ENCODE results near the gene GLB1L2.

GLB1L2 gene

DNA sequence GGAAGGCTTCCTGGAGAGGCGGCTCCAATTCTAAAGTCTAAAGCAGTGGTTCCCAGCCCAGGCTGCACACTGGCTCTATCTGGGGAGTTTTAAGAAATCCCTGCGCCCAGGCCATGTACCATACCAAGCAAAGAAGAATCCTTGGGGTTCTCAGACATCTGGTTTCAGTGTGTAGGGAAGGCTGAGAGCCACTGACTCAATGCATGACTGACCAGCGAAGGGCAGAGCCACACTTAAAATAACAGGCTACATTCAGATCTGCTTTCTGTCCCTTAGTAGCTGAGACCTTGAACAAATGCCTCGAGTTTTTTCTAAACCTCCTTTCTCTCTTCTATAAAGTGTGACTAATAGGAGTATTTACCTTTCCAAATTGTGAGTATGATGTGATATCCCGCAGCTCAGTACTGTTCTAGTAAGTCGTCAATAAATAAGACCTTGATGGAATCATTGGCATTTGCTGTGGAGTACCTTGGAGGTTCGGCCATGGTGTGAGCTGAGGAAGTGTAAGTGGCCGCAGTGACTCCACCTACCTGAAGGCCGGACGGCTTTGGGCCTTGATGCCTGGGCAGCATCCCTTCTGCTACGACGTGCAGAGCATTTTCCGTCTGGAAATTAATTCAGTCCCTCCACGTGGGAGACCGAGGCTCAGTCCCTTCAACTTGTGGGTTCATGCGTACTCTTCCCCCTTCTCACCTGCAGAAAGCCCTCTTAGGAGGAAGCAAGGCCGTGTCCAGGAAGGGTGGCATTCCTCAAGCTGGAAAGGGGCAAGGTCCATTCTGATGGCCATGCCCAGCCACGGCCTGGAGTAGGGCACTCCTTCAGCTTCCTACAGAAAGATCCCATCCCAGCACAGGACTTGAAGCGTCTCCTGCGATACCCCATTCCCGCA lies 25.1 kb downstream of the GLB1L2 start:
- Histone ChIP-seq H3K4me3 (no peak overlapping the region), H3K27ac (no peak overlapping the region)
- DNase-seq (ENCODE audit: low spot score) = no peak
- TF ChIP-seq, protein P1, sequence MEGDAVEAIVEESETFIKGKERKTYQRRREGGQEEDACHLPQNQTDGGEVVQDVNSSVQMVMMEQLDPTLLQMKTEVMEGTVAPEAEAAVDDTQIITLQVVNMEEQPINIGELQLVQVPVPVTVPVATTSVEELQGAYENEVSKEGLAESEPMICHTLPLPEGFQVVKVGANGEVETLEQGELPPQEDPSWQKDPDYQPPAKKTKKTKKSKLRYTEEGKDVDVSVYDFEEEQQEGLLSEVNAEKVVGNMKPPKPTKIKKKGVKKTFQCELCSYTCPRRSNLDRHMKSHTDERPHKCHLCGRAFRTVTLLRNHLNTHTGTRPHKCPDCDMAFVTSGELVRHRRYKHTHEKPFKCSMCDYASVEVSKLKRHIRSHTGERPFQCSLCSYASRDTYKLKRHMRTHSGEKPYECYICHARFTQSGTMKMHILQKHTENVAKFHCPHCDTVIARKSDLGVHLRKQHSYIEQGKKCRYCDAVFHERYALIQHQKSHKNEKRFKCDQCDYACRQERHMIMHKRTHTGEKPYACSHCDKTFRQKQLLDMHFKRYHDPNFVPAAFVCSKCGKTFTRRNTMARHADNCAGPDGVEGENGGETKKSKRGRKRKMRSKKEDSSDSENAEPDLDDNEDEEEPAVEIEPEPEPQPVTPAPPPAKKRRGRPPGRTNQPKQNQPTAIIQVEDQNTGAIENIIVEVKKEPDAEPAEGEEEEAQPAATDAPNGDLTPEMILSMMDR (IDR thresholded peaks at IDR 0.05) = no peak

DNA sequence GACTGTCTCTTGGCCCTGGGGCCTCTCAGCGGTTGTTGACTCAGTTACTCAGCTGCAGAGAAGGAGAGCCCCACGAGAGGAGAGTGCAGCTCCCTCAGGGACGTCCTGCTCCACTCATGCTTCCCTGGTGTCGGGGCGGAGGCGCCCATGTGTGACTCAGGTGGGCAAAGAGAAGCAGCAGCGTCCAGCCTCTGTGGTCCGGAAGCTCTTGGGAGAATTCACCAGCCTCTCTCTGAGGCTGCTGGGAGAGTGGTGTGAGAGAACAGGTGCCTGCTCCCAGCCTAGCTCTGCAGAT lies 25.7 kb downstream of the GLB1L2 start:
- no peak overlapping the region for H3K27ac ChIP-seq
- TF ChIP-seq, protein P1 (IDR thresholded peaks at IDR 0.05) = no peak
- no peak overlapping the region for H3K4me3 ChIP-seq
- DNase-seq (ENCODE audit: low spot score) = no peak

- TF ChIP-seq, protein P1 (IDR thresholded peaks at IDR 0.05) = no peak
- no peak overlapping the region for H3K27ac ChIP-seq
- DNase-seq (ENCODE audit: low spot score) = no peak
- no peak overlapping the region for H3K4me3 ChIP-seq
Measured at GRCh38 chr11:134358165-134358855, 26.5 kb downstream of the GLB1L2 start.

DNA sequence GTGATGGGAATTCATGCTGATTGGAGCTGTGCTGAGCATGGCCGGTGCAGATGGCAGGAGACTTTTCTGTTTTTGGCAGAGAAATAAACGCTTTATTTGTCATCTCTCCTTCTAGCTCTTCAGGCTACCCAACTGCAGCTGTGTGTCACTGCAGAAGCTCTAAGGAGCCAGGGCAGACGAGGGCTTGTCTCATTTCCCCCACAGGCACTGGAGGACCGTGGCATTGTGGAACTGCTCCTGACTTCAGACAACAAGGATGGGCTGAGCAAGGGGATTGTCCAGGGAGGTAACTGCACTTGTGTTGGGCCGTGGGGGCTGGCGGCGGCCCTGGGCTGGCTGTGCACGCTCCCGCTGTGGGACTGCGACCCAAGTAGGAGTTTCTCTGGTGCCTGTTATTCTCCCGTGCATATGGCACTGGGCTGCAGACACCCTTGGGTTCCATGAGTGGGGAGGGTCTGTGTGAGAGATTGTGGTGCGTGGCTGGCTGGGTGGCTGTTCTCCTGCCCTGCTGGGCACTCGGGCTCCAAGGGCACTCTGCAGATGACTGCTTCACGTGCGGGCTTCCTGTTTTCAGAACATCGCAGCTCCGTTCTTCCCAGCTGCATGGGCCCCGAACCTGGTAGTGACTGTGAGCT lies 27.2 kb downstream of the GLB1L2 start:
- Histone ChIP-seq H3K4me3 (no peak overlapping the region), H3K27ac (no peak overlapping the region)
- DNase-seq (ENCODE audit: low spot score) = no peak
- TF ChIP-seq, protein P1 (IDR thresholded peaks at IDR 0.05) = no peak

DNA sequence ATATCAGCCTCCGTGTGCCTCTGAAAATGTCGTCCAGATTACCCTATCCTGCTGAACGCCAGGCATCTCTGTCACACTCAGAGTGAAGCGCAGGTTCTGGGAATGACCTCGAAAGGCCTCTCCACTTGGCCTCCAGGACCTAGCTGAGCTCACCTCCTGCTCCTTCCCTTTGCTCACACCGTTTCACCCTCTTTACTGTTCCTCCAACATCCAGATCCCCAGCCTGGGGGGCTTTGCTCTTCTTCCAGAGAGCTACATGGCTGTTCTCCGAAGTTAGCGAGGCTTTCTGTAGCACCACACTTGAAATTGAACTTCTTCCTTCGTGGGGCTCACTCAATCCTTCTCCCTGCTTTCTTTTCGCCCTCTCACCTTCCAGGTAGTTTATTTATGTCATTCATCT lies 27.9 kb downstream of the GLB1L2 start:
- TF ChIP-seq, protein P1 (IDR thresholded peaks at IDR 0.05) = no peak
- no peak for DNase-seq (ENCODE audit: low spot score)
- H3K27ac ChIP-seq = no peak overlapping the region
- H3K4me3 ChIP-seq = no peak overlapping the region

DNA sequence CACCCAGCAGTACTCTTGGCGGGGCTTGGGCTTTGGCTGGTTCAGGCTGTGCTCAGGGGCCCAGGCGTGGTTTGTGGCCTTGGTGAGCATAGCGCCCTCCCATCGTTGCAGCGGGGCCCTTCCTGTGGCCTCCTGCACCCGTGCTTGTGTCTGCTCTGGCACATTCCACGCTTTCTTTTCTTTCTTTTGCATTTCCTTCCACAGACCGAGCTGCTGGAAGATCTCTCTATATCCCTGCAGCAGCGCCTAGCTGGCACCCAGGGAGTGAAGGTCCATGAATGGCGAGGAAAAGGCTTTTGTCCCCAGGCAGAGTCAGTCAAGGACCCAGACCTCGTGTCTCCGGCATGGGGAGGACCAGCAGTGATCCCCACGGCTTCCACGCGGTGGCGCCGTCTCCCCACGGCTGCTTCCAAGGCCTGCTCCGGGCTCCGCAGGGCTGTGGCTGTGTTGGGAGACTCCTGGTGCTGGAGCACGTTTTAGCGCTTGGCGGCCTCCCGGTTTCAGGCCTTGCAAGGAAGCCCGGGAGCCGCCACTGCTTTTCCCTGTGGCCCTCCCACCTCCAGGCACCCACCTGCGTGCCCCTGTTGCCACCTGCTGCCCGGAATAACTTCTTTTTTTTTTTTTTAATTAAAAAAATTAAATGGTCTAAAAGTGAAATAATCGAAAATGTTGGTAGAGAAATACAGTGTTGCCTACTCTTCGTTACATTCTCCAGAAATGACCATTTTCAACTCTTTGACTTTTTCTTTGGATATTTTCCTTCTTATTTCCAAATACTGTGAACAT lies 28.5 kb downstream of the GLB1L2 start:
- Histone ChIP-seq H3K4me3 (no peak overlapping the region), H3K27ac (no peak overlapping the region)
- DNase-seq (ENCODE audit: low spot score) = no peak
- TF ChIP-seq, protein P1 (IDR thresholded peaks at IDR 0.05) = peak; percentile 55

All from coronary artery (tissue), 2 donors.